PFSK-1 (cell line): ENCODE data around the gene ZNF8.

Experiments
- POLR2AphosphoS5 ChIP-seq: IDR thresholded peaks from 2 replicates; pipeline ENCODE4 v1.6.1; 2012; ENCODE audit warnings: low read depth, mild to moderate bottlenecking, control low read depth, low read length, moderate library complexity
- SIN3A ChIP-seq: IDR thresholded peaks from 2 replicates; pipeline ENCODE4 v1.6.1; 2012; ENCODE audit warnings: mild to moderate bottlenecking, low read length, moderate library complexity, borderline replicate concordance; ENCODE audit not compliant: insufficient read depth
- TAF1 ChIP-seq: IDR thresholded peaks from 2 replicates; pipeline ENCODE4 v1.6.1; 2012; ENCODE audit warnings: low read length, control low read depth, borderline replicate concordance; ENCODE audit not compliant: insufficient read depth
- TF ChIP-seq, protein P1 (sequence below), 2 experiments: IDR thresholded peaks; 2 replicates each; pipeline versions ENCODE4 v1.6.1 to v1.8.0; 2011 to 2012; ENCODE audit warnings: low read depth in 2 of 2, low read length in 2 of 2, control low read depth in 1 of 2, inconsistent platforms in 1 of 2, mild to moderate bottlenecking in 1 of 2, moderate library complexity in 1 of 2; ENCODE audit not compliant: insufficient read depth in 1 of 2

DNA sequence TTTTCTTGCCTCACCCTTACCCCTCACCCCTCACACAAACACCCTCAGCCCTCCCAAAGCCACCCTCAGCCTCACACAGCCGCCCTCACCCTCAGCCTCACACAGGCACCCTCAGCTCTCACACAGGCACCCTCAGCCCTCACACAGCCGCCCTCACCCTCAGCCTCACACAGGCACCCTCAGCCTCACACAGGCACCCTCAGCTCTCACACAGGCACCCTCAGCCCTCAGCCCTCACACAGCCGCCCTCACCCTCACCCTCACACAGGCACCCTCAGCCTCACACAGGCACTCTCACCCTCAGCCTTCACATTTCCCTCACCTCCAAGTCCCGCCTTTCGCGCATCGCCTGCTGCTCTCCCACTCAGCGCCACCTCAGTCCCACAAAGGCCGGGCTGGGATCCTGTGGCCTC is 47.8 kb downstream of the ZNF8 start:
- TF ChIP-seq, protein P1, sequence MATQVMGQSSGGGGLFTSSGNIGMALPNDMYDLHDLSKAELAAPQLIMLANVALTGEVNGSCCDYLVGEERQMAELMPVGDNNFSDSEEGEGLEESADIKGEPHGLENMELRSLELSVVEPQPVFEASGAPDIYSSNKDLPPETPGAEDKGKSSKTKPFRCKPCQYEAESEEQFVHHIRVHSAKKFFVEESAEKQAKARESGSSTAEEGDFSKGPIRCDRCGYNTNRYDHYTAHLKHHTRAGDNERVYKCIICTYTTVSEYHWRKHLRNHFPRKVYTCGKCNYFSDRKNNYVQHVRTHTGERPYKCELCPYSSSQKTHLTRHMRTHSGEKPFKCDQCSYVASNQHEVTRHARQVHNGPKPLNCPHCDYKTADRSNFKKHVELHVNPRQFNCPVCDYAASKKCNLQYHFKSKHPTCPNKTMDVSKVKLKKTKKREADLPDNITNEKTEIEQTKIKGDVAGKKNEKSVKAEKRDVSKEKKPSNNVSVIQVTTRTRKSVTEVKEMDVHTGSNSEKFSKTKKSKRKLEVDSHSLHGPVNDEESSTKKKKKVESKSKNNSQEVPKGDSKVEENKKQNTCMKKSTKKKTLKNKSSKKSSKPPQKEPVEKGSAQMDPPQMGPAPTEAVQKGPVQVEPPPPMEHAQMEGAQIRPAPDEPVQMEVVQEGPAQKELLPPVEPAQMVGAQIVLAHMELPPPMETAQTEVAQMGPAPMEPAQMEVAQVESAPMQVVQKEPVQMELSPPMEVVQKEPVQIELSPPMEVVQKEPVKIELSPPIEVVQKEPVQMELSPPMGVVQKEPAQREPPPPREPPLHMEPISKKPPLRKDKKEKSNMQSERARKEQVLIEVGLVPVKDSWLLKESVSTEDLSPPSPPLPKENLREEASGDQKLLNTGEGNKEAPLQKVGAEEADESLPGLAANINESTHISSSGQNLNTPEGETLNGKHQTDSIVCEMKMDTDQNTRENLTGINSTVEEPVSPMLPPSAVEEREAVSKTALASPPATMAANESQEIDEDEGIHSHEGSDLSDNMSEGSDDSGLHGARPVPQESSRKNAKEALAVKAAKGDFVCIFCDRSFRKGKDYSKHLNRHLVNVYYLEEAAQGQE (IDR thresholded peaks at IDR 0.05; ENCODE audit: insufficient read depth in 1 of 2, low read depth in 2 of 2, low read length in 2 of 2), result no peak
- no peak for TF ChIP-seq POLR2AphosphoS5
- TF ChIP-seq TAF1, result no peak
- no peak for TF ChIP-seq SIN3A
